GM12874 (cell line): Measurements from ENCODE around the gene FAM162A.
A peak's percentile ranks its signal among the peaks of the same experiment; 100 is the strongest.

Experiments
- CTCF ChIP-seq: IDR thresholded peaks from 2 replicates; pipeline ENCODE4 v1.5.1; 2011; ENCODE audit warnings: low read depth, mild to moderate bottlenecking, control low read depth, low read length, moderate library complexity; ENCODE audit not compliant: insufficient read depth

The FAM162A gene

GRCh38 chr3:122458992-122459391, 75.0 kb downstream of the FAM162A start:
- TF ChIP-seq CTCF, result 0 out of 2 replicates have a peak, but pooled peaks have one; percentile 9

GRCh38 chr3:122461806-122462205, 77.8 kb downstream of the FAM162A start:
- no peak for TF ChIP-seq CTCF
